Activated CD8-positive, alpha-beta memory T cell treated with anti-CD3 and anti-CD28 coated beads, Interleukin-2, amount 50 U/mL, for 24 hours (primary cell): ENCODE data around the gene CELA2A.
"Not testable (repeated sequence)": the region's sequence is repeated elsewhere in the genome, so short reads cannot be mapped to it uniquely, and the experiment has no call there.

ENCODE experiments used
- DNase-seq: peaks from one replicate; pipeline ENCODE4 v3.0.0-alpha.2; 2020; ENCODE audit errors: extremely low read depth

The CELA2A gene

DNA sequence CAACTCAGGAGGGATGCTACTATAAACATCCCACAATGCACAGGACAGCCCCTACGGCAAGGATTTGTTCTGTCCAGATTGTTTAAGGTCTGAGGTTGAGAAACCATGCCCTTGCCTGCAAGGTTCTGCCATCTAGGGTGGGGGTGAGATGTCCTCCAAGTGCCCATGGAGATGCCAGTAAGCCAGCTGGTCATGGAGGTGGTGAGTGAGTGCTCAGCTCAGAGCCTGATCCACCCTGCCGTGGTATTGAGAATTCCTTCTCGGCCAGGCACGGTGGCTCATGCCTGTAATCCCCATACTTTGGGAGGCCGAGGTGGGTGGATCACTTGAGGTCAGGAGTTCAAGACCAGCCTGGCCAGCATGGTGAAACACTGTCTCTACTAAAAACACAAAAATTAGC is 31.6 kb upstream of the CELA2A start:
- no peak for DNase-seq

DNA sequence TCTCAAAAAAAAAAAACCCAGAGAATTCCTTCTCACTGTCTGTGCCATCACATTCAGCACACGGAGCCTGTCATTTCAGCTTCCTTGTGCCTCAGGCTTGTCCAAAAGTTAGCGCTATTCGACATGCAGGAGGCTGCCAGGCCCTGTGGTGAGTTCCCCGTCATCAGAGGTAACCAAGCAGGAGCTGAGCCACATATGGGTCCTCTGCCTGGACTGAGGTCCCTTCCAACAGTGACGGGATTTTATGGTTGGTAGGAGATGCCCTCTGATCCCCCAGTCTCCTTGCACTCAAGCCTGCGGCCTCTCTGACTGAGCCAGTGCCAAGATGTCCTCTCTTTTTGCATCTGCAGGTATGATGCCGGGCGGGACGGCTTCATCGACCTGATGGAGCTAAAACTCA is 31.0 kb upstream of the CELA2A start:
- DNase-seq, result no peak

DNA sequence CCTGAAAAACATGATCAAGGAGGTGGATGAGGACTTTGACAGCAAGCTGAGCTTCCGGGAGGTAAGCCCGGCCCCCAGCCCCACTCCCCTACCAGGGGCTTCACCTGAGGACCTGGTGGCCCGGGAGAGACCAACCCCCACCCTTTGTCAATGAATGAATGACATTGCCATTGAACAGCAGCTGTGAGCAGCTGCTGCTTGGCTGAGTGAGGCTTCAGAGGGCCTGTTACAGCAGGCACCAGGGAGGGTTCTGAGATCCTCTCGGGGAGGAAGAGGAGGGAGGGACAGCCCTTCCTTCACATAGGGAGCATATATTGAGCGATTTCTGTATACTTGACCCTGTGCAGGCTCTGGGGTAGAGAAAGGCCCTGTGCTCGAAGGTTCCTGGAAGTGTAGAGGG is 30.6 kb upstream of the CELA2A start:
- DNase-seq, result no peak

DNA sequence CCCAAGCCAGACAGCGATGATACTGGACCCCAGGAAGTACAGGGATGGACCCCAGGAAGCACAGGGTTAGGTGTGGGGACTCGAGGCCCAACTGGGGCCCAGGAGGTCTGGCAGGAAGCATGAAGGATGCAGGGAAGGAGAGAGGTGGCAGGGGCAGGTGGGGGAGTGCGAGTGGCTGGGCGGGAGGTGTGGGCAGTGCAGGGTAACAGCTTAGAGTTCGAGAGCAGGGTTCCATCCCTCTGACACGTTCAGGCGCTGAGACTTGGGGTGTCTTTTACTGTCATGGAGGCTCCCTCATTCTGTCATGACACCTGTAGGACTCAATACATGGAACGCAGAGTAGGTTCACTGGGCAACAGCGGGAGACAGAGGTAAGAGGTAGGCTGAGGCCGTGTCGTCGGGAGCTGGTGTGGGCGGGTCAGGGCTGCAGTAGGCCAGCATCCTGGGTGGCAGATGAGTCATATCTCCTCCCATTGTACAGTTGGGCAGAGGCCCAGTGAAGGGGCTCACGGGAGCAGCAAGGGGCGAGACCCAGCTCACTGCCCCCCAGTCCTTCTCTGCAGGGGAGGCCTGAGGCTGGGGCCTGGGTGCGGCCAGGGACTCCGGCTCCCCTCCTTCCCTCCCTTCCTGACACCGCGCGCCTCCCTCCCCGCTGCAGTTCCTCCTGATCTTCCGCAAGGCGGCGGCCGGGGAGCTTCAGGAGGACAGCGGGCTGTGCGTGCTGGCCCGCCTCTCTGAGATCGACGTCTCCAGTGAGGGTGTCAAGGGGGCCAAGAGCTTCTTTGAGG is 29.8 kb upstream of the CELA2A start:
- DNase-seq, result no peak

DNA sequence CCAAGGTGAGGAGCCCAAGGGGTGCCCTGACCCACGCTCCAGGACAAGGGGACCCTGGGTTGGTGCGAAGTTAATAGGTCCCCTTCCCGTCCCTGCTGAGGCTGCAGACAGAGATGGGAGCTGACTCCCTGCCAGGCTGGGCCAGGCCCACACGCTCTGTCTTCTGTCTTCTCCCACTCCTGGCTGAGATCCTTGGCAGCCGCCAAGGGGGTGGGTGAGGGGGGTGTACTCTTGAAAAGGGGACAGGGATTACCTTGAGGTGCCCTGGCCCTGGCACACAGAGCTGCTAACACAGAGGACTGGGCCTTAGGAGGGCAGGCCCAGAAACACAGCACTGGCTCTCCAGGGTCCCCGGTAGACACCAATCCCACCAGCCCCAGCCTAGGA is 29.3 kb upstream of the CELA2A start:
- DNase-seq, result no peak

DNA sequence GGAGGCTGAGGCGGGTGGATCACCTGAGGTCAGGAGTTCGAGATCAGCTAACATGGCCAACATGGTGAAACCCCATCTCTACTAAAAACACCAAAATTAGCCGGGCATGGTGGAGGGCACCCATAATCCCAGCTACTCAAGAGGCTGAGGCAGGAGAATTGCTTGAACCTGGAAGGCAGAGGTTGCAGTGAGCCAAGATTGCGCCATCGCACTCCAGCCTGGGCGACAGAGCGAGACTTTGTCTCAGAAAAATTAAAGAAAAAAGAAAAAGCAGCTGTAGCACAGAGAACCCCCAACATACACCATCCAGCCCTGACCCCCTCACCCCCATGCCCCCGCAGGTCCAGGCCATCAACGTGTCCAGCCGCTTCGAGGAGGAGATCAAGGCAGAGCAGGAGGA is 28.3 kb upstream of the CELA2A start:
- not testable (repeated sequence) for DNase-seq

DNA sequence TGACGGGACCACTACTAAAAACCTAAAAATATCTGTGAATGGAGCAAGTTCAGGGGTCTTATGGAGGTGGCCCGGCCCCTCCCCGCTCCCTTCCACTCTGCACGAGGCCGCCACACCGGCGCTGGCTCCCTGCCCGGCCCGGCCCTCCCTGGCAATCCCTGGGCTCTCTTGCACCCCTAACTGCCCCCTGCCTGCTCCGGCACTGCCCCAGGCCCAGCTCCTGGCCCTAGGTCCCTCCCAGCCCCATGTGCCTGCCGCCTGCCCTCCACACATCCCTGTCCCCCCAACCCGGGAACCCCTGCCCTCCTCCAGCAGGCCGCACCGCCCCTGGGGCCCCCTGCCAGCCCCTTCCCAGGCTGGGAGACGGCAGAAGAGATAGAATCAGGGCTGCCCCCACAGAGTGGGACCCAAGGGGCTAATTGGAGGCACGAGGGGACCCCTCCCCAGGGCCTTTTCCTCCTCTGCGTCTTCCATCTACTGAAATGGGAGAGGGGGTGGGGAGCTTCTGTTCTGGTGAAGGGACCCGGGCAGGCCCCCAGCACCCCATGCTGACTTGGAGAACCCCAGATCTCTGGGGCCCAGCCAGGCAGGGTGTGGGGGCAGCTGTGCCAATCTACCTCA is 27.6 kb upstream of the CELA2A start:
- DNase-seq, result no peak

DNA sequence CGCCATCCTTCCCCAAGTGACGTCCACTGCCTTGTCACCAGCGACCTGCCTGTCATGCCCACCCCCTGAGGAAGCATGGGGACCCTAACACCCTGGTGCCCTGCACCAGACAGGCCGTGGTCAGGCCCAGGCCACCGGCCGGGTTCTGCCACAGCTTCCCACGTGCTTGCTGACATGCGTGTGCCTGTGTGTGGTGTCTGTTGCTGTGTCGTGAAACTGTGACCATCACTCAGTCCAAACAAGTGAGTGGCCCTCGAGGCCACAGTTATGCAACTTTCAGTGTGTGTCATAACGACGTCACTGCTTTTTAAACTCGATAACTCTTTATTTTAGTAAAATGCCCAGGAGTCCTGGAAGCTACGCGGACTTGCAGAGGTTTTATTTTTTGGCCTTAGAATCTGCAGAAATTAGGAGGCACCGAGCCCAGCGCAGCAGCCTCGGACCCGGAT is 26.8 kb upstream of the CELA2A start:
- no peak for DNase-seq

DNA sequence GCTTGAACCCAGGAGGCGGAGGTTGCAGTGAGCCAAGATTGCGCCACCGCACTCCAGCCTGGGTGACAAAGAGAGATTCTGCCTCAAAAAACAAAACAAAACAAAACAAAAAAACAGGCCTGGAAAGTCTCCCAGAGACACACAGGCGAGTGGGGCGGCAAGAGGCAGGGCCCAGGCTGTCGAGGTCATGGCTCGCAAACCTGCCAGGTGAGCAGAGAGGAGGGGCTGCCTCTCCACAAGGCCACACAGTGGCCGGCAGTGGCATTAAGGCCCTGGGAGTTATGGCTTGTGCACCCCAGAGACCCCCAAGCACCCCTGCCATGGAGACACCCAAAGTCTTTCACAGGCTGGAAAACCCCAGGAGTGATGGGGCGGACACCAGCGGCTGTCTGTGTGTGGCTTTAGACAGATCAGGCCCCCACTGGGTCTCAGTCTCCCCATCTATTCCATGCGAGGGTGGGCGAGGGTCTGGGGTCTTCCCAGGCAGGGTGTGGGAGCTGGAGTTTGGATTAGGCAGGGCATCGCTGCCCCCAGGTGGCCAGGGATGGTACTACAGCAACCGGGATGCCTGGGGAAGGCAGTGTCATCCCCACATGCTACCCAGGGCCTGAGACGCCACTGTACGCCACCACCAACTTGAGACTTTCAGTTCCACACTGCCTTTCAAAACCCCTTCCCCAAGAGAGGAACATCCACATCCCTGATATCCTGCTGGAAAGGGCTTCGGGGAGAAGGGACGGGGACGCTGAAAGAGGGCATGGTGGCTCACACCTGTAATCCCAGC is 25.6 kb upstream of the CELA2A start:
- peak; percentile 40 for DNase-seq

DNA sequence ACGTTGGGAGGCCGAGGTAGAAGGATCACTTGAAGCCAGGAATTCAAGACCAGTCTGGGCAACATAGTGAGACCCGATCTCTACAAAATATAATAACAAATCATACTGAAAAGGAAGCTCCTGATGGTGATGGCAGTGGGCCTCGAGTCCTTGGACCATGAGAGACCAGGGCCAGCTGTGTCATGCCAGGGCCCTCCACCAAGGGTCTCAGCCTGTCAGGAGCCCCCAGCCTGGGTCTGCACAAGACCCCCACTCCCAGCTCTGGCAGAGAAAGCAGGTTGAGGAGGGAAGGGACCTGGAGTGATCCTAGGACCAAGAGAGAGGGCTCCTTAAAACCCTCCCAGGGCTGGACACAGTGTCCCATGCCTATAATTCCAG is 25.0 kb upstream of the CELA2A start:
- DNase-seq, result no peak

DNA sequence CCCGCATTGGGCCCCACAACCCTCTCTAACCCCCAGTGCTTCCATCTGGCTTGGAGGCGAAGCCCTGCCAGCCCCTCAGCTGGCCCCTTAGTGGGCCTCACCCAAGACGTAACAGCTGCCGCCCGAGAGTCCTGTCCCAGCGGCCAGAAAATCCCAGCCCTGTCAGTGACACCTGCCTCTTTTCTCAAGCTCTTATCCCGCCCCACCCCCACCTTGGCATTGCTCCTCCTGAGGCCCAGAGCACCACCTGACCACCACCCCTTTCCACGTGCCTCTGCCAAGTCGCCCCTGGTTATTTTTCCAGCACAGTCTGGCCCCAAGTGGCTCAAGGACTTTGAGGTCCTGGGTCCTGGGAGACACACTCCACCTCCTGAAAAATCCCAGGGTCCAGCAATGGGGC is 24.2 kb upstream of the CELA2A start:
- DNase-seq, result no peak

DNA sequence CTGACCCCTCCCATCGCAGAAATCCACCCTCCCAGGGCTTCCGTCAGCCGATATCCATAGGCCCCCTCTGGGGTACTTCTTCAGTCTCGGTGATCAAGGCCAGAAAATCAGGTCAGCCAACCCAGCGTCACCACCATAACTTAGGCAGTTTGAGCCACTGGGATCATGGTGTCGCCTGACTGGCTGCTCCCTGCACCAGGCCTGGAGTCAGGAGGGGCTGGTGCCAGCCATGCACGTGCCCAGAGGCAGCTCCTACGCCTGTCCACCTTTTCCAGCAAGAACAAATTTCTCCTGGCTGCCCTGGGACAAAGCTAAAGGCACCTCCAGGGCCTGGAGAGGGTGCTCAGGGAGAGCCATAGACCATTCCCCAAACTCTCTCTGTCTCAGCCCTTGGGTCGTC is 23.1 kb upstream of the CELA2A start:
- DNase-seq, result no peak

DNA sequence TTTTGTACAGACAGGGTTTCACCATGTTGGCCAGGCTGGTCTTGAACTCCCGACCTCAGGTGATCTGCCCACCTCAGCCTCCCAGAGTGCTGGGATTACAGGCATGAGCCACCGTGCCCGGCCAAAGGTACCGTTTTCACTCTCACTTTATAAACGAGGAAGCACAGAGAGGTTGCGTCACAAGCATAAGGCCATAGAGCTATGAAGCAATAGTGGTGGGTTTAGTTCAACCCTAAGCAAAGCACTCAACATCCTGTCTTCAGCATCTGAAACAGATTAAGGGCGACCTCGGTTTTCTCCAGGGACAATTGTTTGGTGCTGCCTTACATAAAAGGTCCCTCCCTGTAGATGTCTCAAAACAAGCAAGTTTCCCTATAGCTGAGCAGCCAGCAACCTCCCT is 21.8 kb upstream of the CELA2A start:
- DNase-seq, result not testable (repeated sequence)

DNA sequence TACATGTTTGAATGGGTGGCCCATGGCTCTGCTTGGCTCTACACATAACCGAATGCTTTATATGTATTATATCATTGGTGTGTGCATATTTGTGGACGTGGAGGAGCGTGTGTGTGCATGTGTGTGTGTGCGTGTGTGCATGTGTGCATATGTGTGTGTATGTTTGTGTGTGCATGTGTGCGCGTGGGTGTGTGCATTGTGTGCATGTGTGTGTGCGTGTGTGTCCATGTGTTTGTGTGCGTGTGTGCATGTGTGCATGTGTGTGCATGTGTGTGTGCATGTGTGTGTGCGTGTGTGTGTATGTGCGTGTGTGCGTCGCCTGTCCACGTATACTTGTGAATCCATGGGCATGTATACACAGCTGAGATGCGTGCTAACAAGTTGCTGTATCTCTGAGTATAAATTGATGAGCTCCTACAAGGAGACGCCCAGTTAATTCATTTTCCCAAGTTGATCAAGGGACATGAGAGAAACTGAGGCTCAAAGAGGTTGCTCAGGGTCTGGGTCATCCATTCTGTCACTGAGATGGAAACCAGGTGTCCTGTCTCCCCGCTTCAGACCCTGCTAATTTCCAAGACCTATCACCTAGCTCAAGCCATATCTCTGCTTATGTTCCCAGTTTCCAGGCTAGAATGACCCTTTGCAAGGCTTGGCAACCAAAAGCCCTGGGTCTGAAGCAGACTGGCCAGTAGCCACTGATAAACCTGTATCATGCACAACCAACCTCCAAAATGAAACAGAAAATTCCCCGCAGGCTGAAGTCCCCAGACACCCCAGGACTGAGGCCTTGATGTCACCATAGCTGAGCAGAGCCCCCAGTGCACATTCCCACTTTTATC is 21.1 kb upstream of the CELA2A start:
- DNase-seq, result no peak

DNA sequence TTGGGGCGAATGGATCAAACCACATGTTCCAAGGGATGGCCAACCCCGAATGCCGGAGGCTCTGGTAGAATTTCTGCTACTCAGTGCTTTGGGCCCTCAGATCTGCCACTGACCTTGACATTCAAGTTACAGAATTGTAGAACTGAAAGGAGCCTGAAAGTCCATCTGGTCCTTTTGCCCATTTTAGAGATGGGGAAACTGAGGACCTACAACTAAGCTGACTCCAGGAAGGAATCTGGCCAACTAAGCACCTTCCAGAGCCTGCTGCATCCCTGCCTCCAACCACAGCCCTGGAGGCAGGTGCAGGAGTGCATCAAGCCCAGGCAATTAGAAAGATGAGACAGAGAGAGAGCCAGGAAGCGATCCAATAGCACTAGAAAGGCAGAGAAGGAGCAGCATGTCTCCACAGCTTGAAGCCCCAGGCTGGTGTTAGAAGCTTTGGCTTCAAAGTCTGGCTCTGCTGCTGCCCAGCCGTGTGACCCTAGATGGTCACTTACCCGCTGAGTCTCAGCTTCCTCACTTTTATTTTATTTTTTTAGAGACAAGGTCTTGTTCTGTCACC is 19.6 kb upstream of the CELA2A start:
- DNase-seq, result no peak

DNA sequence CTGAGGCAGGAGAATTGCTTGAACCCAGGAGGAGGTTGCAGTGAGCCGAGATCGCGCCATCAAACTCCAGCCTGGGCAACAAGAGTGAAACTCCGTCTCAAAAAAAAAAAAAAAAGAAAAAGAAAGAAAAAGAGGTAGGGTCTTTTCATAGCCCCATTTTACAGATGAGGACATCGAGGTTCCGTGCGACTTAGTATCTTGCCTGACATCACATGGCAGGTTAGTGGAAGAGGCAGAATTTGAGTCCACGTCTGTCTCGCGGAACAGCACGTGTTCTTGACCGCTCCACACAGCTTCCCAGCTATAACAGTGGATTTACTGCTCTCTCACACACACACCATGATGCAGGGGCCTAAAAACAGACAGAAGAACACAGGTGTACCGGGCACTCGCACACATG is 17.2 kb upstream of the CELA2A start:
- no peak for DNase-seq

DNA sequence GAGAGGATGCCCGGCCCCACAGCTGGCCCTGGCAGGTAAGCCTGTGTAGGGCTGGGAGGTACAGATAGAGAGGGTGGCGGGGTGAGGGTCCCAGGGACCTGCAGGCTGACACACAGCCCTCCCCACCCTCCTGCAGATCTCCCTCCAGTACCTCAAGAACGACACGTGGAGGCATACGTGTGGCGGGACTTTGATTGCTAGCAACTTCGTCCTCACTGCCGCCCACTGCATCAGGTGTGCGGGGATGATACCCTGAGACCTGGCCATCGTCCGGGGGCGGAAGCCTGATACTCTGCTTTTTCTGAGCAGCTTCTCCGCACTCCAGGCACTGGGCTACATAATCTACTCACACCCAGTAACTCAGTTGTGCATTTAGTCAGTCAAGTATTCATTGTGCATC is 16.2 kb upstream of the CELA2A start:
- no peak for DNase-seq

DNA sequence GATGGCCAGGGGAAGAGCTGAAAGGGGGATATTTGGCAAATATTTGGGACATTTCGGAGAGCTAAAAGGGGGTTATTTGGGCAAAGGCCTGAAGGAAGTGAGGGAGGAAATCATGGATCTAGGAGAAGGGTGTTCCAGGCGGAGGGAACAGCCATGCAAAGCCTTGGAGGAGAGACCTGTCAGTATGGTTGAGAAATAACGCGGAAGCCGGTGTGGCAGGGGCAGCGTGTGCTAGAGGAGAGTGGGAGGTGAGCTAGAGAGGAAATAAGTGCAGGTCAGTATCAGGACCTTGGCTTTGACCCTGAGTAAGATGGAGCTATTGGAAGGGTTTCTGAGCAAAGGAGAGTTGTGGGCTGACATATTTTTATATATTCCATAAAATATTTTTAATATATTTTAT is 15.3 kb upstream of the CELA2A start:
- DNase-seq, result no peak

DNA sequence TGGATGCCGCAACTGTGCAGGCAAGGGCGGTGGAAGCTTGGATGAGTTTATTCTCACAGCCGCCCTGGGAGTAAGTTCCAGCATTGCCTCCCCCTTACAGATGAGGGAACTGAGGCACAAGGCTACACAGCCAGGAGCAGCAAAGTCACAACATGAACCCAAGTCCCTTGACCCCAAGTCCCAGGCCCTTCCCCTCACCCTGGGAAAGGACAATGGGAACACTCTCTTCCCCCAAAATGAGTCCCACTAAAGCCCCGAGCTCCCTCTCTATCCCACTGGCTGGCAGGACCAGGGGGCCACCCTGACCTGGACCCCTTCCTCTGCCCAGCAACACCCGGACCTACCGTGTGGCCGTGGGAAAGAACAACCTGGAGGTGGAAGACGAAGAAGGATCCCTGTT is 14.4 kb upstream of the CELA2A start:
- no peak for DNase-seq

DNA sequence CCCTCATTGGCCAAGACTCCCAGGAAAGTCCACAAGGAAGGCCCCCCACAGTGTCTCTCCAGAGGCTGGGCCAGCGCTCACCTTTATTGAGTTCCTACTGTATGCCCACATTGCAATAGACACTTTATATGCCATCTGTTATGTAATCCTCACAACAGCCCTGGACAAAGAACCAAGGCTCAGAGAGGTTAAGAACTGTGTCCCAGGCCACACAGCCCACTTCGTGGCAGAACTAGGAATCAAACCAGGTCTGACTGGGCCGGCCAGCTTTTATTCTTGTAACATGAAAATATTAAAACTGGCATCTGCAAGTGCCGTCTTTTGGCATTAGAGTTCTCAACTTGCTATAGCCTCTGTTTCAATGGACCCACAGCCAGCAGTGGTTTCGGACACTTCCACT is 13.8 kb upstream of the CELA2A start:
- DNase-seq, result no peak

DNA sequence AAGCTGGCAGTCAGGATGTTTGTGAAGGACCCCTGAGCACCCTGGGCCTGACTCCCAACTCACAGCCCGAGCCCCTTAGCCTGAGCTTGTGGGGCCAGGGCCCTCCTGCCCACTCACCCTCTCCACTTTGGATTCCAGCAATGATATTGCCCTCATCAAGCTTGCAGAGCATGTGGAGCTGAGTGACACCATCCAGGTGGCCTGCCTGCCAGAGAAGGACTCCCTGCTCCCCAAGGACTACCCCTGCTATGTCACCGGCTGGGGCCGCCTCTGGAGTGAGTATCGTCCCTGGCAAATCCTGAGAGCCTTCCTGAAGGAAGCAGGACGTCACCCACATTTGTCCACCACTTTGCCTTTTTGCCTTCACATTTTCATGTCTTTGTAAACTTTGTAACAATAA is 13.3 kb upstream of the CELA2A start:
- DNase-seq, result no peak
